GM21447 (cell line): ENCODE measurements around the gene AMDHD2.
"Not testable (repeated sequence)": the region's sequence is repeated elsewhere in the genome, so short reads cannot be mapped to it uniquely, and the experiment has no call there.

Experiments
- ATAC-seq: cut with Tn5 transposase; IDR thresholded peaks from one replicate; pipeline ENCODE4 v1.9.1; 2021; ENCODE audit not compliant: unreplicated experiment

AMDHD2 gene

GRCh38 chr16:2567506-2567905 is 47.3 kb downstream of the AMDHD2 start:
- not testable (repeated sequence) for ATAC-seq

DNA sequence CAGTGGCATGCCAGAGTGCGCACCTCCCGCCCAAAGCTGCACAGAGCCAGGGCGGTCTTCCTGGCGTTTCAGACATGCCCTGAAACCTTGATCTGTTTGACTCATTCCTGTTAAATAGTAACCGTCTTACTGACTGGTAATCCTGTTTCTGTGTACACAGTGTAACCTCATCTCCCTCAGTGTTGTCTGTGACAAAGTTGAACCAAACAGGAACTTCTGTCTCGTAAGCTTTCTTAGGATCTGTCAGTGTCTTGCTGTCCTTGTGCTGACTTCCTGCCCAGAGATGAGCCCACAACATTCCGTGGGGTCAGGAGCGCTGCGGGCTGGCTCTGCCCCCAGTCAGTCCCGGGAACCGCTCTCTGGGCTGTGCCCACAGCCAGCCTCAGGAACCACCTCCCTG is 48.4 kb downstream of the AMDHD2 start:
- not testable (repeated sequence) for ATAC-seq

DNA sequence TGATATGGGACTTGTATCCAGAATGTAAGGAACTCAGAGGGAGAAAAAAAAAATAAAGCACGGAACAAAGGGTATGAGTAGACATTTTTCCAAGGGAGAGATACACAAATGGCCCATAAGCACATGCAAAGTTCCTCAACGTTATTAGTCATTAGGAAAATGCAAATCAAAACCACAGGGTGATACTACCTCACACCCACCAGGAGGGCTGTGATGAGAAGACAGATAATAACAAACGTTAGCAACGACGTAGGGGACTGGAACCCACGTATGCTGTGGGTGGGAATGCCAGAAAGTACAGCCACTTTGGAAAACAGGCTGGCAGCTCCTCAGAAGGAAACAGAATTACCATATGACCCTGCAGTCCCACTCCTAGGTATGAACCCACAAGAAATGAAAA is 52.5 kb downstream of the AMDHD2 start:
- not testable (repeated sequence) for ATAC-seq

DNA sequence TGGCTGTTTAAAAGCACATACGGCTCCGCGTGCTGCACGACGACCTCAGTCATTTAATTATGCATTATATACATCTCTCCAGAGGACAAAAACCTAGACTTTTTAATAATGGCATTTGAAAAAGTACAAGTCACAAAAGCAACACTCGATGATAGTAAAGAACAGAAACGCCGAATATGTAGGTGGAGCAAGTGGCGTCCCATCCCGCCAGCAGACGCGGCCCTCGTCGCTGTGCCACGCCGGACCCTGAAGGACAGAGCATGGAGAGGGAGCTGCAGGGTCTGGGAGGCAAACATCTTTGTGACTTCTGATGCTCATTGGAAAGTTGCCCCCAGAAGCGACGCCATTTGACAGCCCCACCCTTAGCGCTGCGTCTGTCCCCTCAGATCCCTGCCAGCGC is 55.7 kb downstream of the AMDHD2 start:
- not testable (repeated sequence) for ATAC-seq

GRCh38 chr16:2577044-2577443 is 56.9 kb downstream of the AMDHD2 start:
- ATAC-seq: not testable (repeated sequence)

- ATAC-seq: not testable (repeated sequence)
Observed at GRCh38 chr16:2578905-2579304, 58.7 kb downstream of the AMDHD2 start.

DNA sequence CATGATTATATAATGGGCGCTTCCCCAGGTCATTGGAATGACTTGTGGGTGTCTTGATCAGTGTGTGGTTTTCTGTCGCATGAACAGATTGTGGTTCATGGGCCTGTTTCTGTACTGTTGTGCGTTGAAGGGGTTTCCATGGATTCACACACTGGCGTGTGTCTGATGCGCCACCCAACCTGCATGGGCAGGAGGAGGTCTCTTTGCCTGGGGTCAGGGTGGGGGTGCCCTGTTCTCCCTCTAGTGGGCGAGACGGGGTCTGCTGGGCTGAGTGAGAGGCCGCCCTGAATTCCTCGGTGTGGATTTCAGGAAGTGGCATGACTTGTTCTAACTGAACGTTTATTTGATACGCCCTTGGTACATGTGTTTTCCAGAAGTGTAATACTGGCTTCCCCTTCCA is 60.0 kb downstream of the AMDHD2 start:
- ATAC-seq: not testable (repeated sequence)

- ATAC-seq: not testable (repeated sequence)
Observed at GRCh38 chr16:2580818-2581217, 60.6 kb downstream of the AMDHD2 start.
